KOPT-K1 (cell line): ENCODE data around the gene NPAS3.

Source experiments
- H3K27ac ChIP-seq: fragments of 200-600 bp; sonication (generic); 2 replicates; pipeline ENCODE4 v1.5.1; 2016; ENCODE audit warnings: antibody characterized with exemption, mild to moderate bottlenecking, low read depth, low read length; ENCODE audit not compliant: poor library complexity, severe bottlenecking
- H3K36me3 ChIP-seq: fragments of 200-600 bp; sonication (generic); 2 replicates; pipeline ENCODE4 v1.5.1; 2017; ENCODE audit warnings: antibody characterized with exemption, mild to moderate bottlenecking, low read length, moderate library complexity; ENCODE audit not compliant: insufficient read depth
- H3K9me3 ChIP-seq: fragments of 200-600 bp; sonication (generic); 2 replicates; pipeline ENCODE4 v1.5.1; 2017; ENCODE audit warnings: antibody characterized with exemption, low read length, mild to moderate bottlenecking; ENCODE audit not compliant: insufficient read depth, poor library complexity, severe bottlenecking

The NPAS3 gene

GRCh38 chr14:33679025-33679424 is 740.3 kb downstream of the NPAS3 start:
- Histone ChIP-seq H3K9me3 (no peaks in the 10 kb centered on the region), H3K36me3 (no peaks in the 10 kb centered on the region), H3K27ac (no peak overlapping the region)

DNA sequence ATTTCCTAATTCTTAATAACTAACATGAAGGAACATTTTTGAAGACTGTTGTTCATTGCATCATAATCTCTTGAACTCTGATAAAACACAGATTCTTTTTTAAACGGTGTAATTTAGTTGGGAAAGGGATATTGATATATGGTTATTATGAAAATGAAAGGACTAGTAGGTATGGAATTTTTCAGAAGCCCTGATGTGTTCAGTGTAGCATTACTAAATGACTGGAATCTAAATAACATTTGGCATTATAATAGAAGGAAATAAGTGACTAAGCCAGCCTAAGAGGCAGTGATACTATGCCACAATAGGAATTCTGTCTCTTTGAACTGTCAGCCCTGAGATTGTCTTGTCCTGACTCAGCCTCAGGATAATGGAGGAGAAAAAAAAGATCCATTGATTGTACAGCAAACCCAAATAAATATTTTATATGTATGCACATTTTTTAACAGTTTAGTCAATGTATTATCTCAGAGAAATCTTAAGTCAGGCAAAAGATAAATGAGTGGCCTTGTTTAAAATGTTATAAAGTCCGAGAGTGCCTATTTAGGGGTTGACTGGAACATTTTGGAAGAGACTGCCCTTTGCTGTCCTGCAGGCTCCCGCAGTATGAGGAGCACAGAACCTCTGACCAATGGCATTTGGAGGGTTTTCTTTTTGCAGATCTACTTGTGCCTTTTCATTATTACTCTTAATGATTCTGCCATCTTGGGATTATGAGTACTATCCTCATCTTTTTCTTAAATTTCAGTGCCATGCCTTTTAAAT is 741.0 kb downstream of the NPAS3 start:
- Histone ChIP-seq H3K9me3 (no peaks in the 10 kb centered on the region), H3K27ac (no peak overlapping the region), H3K36me3 (no peaks in the 10 kb centered on the region)

- no peaks in the 10 kb centered on the region for H3K36me3 ChIP-seq
- H3K27ac ChIP-seq, result no peak overlapping the region
- H3K9me3 ChIP-seq, result no peaks in the 10 kb centered on the region
Measured at GRCh38 chr14:33680873-33681272, 742.2 kb downstream of the NPAS3 start.

GRCh38 chr14:33682760-33683159 is 744.1 kb downstream of the NPAS3 start:
- no peaks in the 10 kb centered on the region for H3K36me3 ChIP-seq
- no peaks in the 10 kb centered on the region for H3K9me3 ChIP-seq
- no peak overlapping the region for H3K27ac ChIP-seq

GRCh38 chr14:33685026-33685425 is 746.3 kb downstream of the NPAS3 start:
- Histone ChIP-seq H3K36me3 (no peaks in the 10 kb centered on the region), H3K27ac (no peak overlapping the region), H3K9me3 (no peaks in the 10 kb centered on the region)

DNA sequence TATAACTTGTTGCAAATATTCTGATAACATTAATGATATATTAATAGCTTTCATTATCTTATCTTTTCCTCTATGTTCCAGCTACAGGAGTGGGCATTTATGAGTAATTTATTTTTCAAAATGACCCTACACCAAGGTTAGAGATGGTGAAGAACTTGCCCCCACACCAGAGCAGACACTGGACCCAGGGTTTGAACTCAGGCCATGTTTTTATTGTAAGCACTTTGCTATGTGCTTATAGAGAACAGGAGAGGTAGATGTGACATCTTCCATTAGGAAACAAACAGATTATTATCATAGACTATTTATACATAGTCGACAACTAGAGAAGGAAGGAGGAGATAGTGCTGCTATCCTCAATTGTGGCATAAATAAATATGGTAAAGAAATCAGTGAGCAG is 747.0 kb downstream of the NPAS3 start:
- Histone ChIP-seq H3K36me3 (no peaks in the 10 kb centered on the region), H3K27ac (no peak overlapping the region), H3K9me3 (no peaks in the 10 kb centered on the region)

- no peaks in the 10 kb centered on the region for H3K9me3 ChIP-seq
- H3K27ac ChIP-seq, result no peak overlapping the region
- H3K36me3 ChIP-seq, result no peaks in the 10 kb centered on the region
Measured at GRCh38 chr14:33686218-33686617, 747.5 kb downstream of the NPAS3 start.

DNA sequence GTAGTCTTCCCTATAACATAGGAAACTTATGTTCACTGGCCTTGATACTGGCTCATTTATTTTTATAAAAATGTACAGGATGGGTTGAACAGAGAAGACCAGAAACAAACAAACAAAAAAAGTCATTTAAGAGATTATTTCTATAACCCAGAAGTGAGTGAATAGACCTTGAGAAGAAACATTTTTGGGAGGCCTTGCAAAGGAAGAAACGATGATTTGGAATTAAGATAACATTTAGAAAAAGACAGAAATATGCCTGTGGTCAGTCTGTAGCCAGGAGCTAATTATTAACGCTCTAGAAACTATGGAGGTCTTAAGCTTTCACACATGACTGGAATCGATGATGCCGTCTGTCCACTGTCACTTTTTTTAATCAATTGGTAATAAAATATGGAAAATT is 748.2 kb downstream of the NPAS3 start:
- Histone ChIP-seq H3K36me3 (no peaks in the 10 kb centered on the region), H3K9me3 (no peaks in the 10 kb centered on the region), H3K27ac (no peak overlapping the region)

DNA sequence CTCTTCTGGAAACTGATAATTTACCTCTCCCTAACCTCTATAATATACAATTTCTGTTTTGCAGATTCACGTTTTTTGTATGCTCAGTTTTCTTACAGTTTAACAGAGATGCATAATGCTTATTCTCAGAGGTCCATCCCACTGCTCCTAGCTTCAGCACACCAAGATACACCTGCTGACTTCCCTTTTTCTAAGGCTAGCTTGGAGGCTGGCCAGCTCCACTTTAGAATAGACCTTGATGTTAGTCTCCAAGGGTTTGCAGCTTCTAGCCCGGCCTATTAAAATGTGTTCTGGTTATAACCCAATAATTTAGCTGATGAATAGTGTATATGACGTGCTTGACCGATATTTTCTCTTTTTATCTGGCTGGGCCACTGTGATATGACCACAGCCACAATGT is 751.0 kb downstream of the NPAS3 start:
- H3K27ac ChIP-seq, result no peak overlapping the region
- no peaks in the 10 kb centered on the region for H3K36me3 ChIP-seq
- no peaks in the 10 kb centered on the region for H3K9me3 ChIP-seq

DNA sequence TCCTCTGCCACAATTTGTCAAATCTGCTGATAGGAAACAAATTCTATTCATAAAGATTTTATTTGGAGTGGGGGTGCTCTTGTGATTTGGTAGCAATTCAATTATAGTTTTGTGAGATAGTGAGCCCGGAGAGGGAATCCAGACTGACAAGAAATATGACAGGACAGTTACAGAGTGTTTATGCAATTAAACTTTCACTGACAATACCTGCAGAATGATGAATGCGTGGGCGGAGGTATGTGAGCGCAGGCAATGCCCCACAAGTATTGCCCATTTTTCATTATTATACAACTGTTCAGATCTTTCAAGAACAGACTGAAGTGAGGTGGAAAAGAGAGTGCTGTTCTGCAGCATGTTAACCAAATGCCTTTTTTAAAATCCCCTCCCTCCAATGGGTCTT is 753.2 kb downstream of the NPAS3 start:
- Histone ChIP-seq H3K9me3 (no peaks in the 10 kb centered on the region), H3K27ac (no peak overlapping the region), H3K36me3 (no peaks in the 10 kb centered on the region)

GRCh38 chr14:33692762-33693161 is 754.1 kb downstream of the NPAS3 start:
- Histone ChIP-seq H3K9me3 (no peaks in the 10 kb centered on the region), H3K36me3 (no peaks in the 10 kb centered on the region), H3K27ac (no peak overlapping the region)

GRCh38 chr14:33693237-33693636 is 754.6 kb downstream of the NPAS3 start:
- Histone ChIP-seq H3K9me3 (no peaks in the 10 kb centered on the region), H3K27ac (no peak overlapping the region), H3K36me3 (no peaks in the 10 kb centered on the region)

DNA sequence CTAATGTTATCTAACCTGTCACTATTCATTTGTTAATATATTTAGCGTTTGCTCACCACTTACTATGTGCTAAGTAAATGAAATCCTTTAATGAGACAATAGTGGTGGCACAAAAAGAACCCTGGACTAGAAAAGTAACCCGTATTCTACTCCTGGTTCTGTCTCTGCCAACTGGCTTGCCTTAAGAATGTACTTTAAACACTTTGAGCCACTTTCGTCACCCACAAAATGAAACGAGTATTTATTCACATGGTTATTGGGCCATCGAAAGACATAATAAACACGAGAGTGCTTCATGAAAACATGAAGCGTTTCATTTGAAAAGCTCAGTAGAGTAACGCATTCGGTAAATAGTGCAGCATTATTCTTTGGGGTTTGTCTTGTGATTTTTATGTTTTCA is 757.5 kb downstream of the NPAS3 start:
- H3K27ac ChIP-seq, result no peak overlapping the region
- no peaks in the 10 kb centered on the region for H3K9me3 ChIP-seq
- H3K36me3 ChIP-seq, result no peaks in the 10 kb centered on the region

- no peaks in the 10 kb centered on the region for H3K36me3 ChIP-seq
- no peaks in the 10 kb centered on the region for H3K9me3 ChIP-seq
- no peak overlapping the region for H3K27ac ChIP-seq
Measured at GRCh38 chr14:33699300-33699983, 760.8 kb downstream of the NPAS3 start.

- H3K9me3 ChIP-seq, result no peaks in the 10 kb centered on the region
- H3K27ac ChIP-seq, result no peak overlapping the region
- no peaks in the 10 kb centered on the region for H3K36me3 ChIP-seq
Measured at GRCh38 chr14:33700052-33700451, 761.4 kb downstream of the NPAS3 start.

GRCh38 chr14:33702293-33702692 is 763.6 kb downstream of the NPAS3 start:
- no peaks in the 10 kb centered on the region for H3K36me3 ChIP-seq
- no peak overlapping the region for H3K27ac ChIP-seq
- H3K9me3 ChIP-seq, result no peaks in the 10 kb centered on the region
